H1 (cell line): ENCODE data around the gene PEPD. TPM values are rescaled to one million over a fixed set of nuclear protein-coding genes. Genes with fewer than 3 reads are reported as not detected.

Source experiments
- CTCF ChIA-PET: fragments of 300-600 bp; sonication (Branson Sonifier 250); formaldehyde crosslinking; loops from one replicate; lab custom pipeline; 2021; ENCODE audit not compliant: partially characterized antibody; lab: Charles Lee
- POLR2A ChIA-PET: fragments of 300-600 bp; sonication (Branson Sonifier 250); formaldehyde crosslinking; loops from one replicate; lab custom pipeline; 2021; ENCODE audit warnings: inconsistent platforms; ENCODE audit not compliant: partially characterized antibody; lab: Charles Lee
- DNase-seq, 2 experiments: peaks; one replicate each; pipeline versions ENCODE4 v3.0.0 to v3.0.0-alpha.2; 2010 to 2022; ENCODE audit warnings: low spot score in 2 of 2, low read depth in 1 of 2, mixed read lengths in 1 of 2
- FAIRE-seq: peaks from 2 replicates; lab custom pipeline; 2011; peaks lifted over from hg19 to GRCh38; lab: Jason Lieb, UNC
- H2AFZ ChIP-seq: 2 replicates; pipeline ENCODE4 v1.8.1; 2012; ENCODE audit warnings: low read length, inconsistent platforms
- H2AK5ac ChIP-seq: 2 replicates; pipeline ENCODE4 v1.6.1; 2013; ENCODE audit warnings: low read depth, low read length
- H2BK120ac ChIP-seq: replicated peaks from 2 replicates; pipeline ENCODE3; 2013; ENCODE audit warnings: low read depth, low read length, inconsistent platforms
- H2BK12ac ChIP-seq: 2 replicates; pipeline ENCODE4 v1.6.1; 2013; ENCODE audit warnings: low read depth, low read length
- H2BK15ac ChIP-seq: 2 replicates; pipeline ENCODE4 v1.6.1; 2013; ENCODE audit warnings: low read length
- H2BK20ac ChIP-seq: 2 replicates; pipeline ENCODE4 v1.6.1; 2013; ENCODE audit warnings: low read length
- H2BK5ac ChIP-seq: 2 replicates; pipeline ENCODE4 v1.6.1; 2013; ENCODE audit warnings: low read depth, low read length
- H3K14ac ChIP-seq: 2 replicates; pipeline ENCODE4 v1.6.1; 2013; ENCODE audit warnings: inconsistent platforms; ENCODE audit not compliant: insufficient read length
- H3K18ac ChIP-seq: 2 replicates; pipeline ENCODE4 v1.6.1; 2013; ENCODE audit warnings: low read length; ENCODE audit errors: extremely low read depth
- H3K23ac ChIP-seq: 2 replicates; pipeline ENCODE4 v1.6.1; 2013; ENCODE audit warnings: inconsistent platforms; ENCODE audit not compliant: insufficient read length
- H3K23me2 ChIP-seq: 2 replicates; pipeline ENCODE4 v1.6.1; 2013; ENCODE audit warnings: low read depth, low read length
- H3K27ac ChIP-seq: 2 replicates; pipeline ENCODE4 v1.6.1; 2011; ENCODE audit warnings: low read depth, low read length, inconsistent platforms
- H3K27me3 ChIP-seq, 4 experiments: replicated peaks in 1 of 4; 1 replicate in 1 of 4; 2 replicates in 3 of 4; pipeline versions ENCODE4 v1.6.1 to v1.8.1; 2011 to 2013; ENCODE audit warnings: low read length in 3 of 4, mild to moderate bottlenecking in 3 of 4, inconsistent platforms in 2 of 4, mixed read lengths in 2 of 4, moderate library complexity in 1 of 4; ENCODE audit not compliant: control insufficient read depth in 3 of 4, insufficient read depth in 3 of 4; ENCODE audit errors: extremely low read depth in 1 of 4
- H3K36me3 ChIP-seq, 4 experiments: 2 replicates each; pipeline versions ENCODE4 v1.6.1 to v1.8.1; 2011 to 2013; ENCODE audit warnings: mild to moderate bottlenecking in 4 of 4, low read length in 3 of 4, moderate library complexity in 2 of 4, control low read depth in 1 of 4, inconsistent platforms in 1 of 4; ENCODE audit not compliant: insufficient read depth in 4 of 4, control insufficient read depth in 2 of 4
- H3K4ac ChIP-seq: replicated peaks from 2 replicates; pipeline ENCODE3; 2013; ENCODE audit warnings: low read length, low read depth, mixed read lengths, inconsistent platforms; ENCODE audit not compliant: insufficient read length
- H3K4me1 ChIP-seq, 4 experiments: replicated peaks in 1 of 4; 1 replicate in 1 of 4; 2 replicates in 3 of 4; pipeline versions ENCODE4 v1.6.1 to v1.8.1; 2011 to 2013; ENCODE audit warnings: low read length in 3 of 4, inconsistent platforms in 2 of 4, mixed read lengths in 1 of 4; ENCODE audit not compliant: insufficient read depth in 4 of 4, control insufficient read depth in 3 of 4
- H3K4me2 ChIP-seq, 2 experiments: 2 replicates each; pipeline versions ENCODE4 v1.6.1 to v1.8.1; 2011 to 2013; ENCODE audit warnings: low read depth in 2 of 2, low read length in 2 of 2, control low read depth in 1 of 2, inconsistent platforms in 1 of 2, mild to moderate bottlenecking in 1 of 2; ENCODE audit not compliant: insufficient read depth in 1 of 2
- H3K4me3 ChIP-seq, 4 experiments: fragments of 200-600, 300-600 bp in 1 of 4; sonication (generic), shearing (Covaris generic), sonication (Bioruptor Twin) in 1 of 4; 2 replicates each; pipeline versions ENCODE4 v1.5.1 to v1.8.1; 2011 to 2016; ENCODE audit warnings: low read length in 4 of 4, low read depth in 3 of 4, control low read depth in 2 of 4, inconsistent platforms in 2 of 4, mild to moderate bottlenecking in 2 of 4, mixed read lengths in 1 of 4, moderate library complexity in 1 of 4; ENCODE audit not compliant: insufficient read depth in 2 of 4; ENCODE audit errors: extremely low read depth in 1 of 4
- H3K56ac ChIP-seq: replicated peaks from 2 replicates; pipeline ENCODE3; 2013; ENCODE audit warnings: low read depth, mild to moderate bottlenecking, mixed read lengths, low read length, inconsistent platforms; ENCODE audit not compliant: insufficient read length
- H3K79me1 ChIP-seq: 2 replicates; pipeline ENCODE4 v1.6.1; 2013; ENCODE audit warnings: low read depth, low read length, control low read depth
- H3K79me2 ChIP-seq, 2 experiments: 2 replicates each; pipeline versions ENCODE4 v1.6.1 to v1.8.1; 2012 to 2013; ENCODE audit warnings: low read length in 2 of 2, mild to moderate bottlenecking in 2 of 2, inconsistent platforms in 1 of 2; ENCODE audit not compliant: insufficient read depth in 2 of 2, control insufficient read depth in 1 of 2
- H3K9ac ChIP-seq, 4 experiments: replicated peaks in 1 of 4; 1 replicate in 1 of 4; 2 replicates in 3 of 4; pipeline versions ENCODE4 v1.6.1 to v1.8.1; 2011 to 2013; ENCODE audit warnings: low read depth in 3 of 4, low read length in 3 of 4, control low read depth in 2 of 4, mild to moderate bottlenecking in 2 of 4, moderate library complexity in 2 of 4, inconsistent platforms in 1 of 4; ENCODE audit errors: extremely low read depth in 1 of 4
- H3K9me3 ChIP-seq, 2 experiments: 2 replicates each; pipeline versions ENCODE4 v1.6.1 to v1.8.1; 2012 to 2013; ENCODE audit warnings: mild to moderate bottlenecking in 2 of 2, moderate library complexity in 2 of 2, control low read depth in 1 of 2, inconsistent platforms in 1 of 2, low read depth in 1 of 2, low read length in 1 of 2, mixed read lengths in 1 of 2; ENCODE audit not compliant: insufficient read depth in 2 of 2
- H4K20me1 ChIP-seq, 2 experiments: replicated peaks in 1 of 2; 2 replicates each; pipeline versions ENCODE3 to v1.8.1; 2011 to 2013; ENCODE audit warnings: inconsistent platforms in 2 of 2, low read length in 2 of 2, mild to moderate bottlenecking in 1 of 2; ENCODE audit not compliant: insufficient read depth in 2 of 2, control insufficient read depth in 1 of 2
- H4K5ac ChIP-seq: 2 replicates; pipeline ENCODE4 v1.6.1; 2013; ENCODE audit warnings: low read length, low read depth, mixed read lengths, inconsistent platforms; ENCODE audit not compliant: insufficient read length
- H4K8ac ChIP-seq: 2 replicates; pipeline ENCODE4 v1.8.0; 2013; ENCODE audit warnings: mild to moderate bottlenecking, moderate library complexity, low read length, inconsistent platforms; ENCODE audit not compliant: insufficient read depth; ENCODE audit errors: extremely low read depth
- H4K91ac ChIP-seq: replicated peaks from 2 replicates; pipeline ENCODE3; 2013; ENCODE audit warnings: low read length, mixed read lengths, inconsistent platforms; ENCODE audit not compliant: insufficient read length
- CBX5 ChIP-seq: fragments of 300-800, 300-1000 bp; sonication (generic); IDR thresholded peaks from 2 replicates; pipeline ENCODE4 v1.7.1; 2016; ENCODE audit warnings: antibody characterized with exemption, low read length, low read depth
- EP300 ChIP-seq, 2 experiments: IDR thresholded peaks; 1 replicate in 1 of 2; 2 replicates in 1 of 2; pipeline ENCODE4 v1.6.1; 2011 to 2012; ENCODE audit warnings: low read depth in 2 of 2, low read length in 2 of 2, mild to moderate bottlenecking in 2 of 2, borderline replicate concordance in 1 of 2, inconsistent platforms in 1 of 2, moderate library complexity in 1 of 2
- GABPA ChIP-seq: IDR thresholded peaks from 2 replicates; pipeline ENCODE4 v1.6.1; 2011; ENCODE audit warnings: mild to moderate bottlenecking, low read length, moderate library complexity, borderline replicate concordance; ENCODE audit not compliant: insufficient read depth
- NRF1 ChIP-seq: IDR thresholded peaks from 2 replicates; pipeline ENCODE4 v1.6.1; 2011; ENCODE audit warnings: mild to moderate bottlenecking, low read depth, low read length, improper control_type of control experiment
- PHF8 ChIP-seq: fragments of 200-600 bp; sonication (generic); conservative IDR thresholded peaks from 2 replicates; pipeline ENCODE4 v1.7.1; 2012; ENCODE audit warnings: low read depth, mild to moderate bottlenecking, inconsistent platforms, low read length, moderate library complexity
- TBP ChIP-seq: IDR thresholded peaks from 2 replicates; pipeline ENCODE4 v1.6.1; 2011; ENCODE audit warnings: low read depth, low read length, improper control_type of control experiment
- WGBS, 2 experiments: shearing (Covaris generic) in 1 of 2; methylation state at CpG; one replicate each; pipeline versions ENCODE4 v1.1.6 to v1.1.7; 2013 to 2015; ENCODE audit warnings: low lambda C conversion rate in 2 of 2, mixed read lengths in 2 of 2, inconsistent platforms in 1 of 2, low coverage in 1 of 2, missing lambda C conversion rate in 1 of 2; ENCODE audit not compliant: insufficient replicate concordance in 2 of 2, insufficient coverage in 1 of 2, insufficient read length in 1 of 2; ENCODE audit errors: extremely low coverage in 1 of 2, missing lambda C conversion rate in 1 of 2; 5-methylcytosine and 5-hydroxymethylcytosine counted together
- polyA plus RNA-seq, 7 experiments: library from polyadenylated mRNA; depleted of rRNA in 3 of 7; stranded (reverse) in 5 of 7; unstranded in 2 of 7; fragments of >200 nt in 5 of 7; fragments of 200-250 nt in 2 of 7; gene quantifications; 1 replicate in 5 of 7; 2 replicates in 1 of 7; 4 replicates in 1 of 7; pipeline versions ENCODE4 v1.2.1 to v1.2.3, GENCODE V29; 2011 to 2013; ENCODE audit warnings: missing spikeins in 2 of 7, mixed read lengths in 2 of 7
- total RNA-seq: library from RNA; stranded (reverse); fragmentation: NEBNext Ultra II Directional; extraction: Animal tissue kit (Norgen Biotek cat#: 25700); gene quantifications from 2 replicates; pipeline ENCODE4 v1.2.1, GENCODE V29; 2021

The PEPD gene
- total and polyA plus RNA-seq, 2 of the 8 experiments (the other 6 are each of a cell fraction or from before 2014, with no cell fraction given) = 84.1 to 178 TPM

GRCh38 chr19:33437821-33438671 is 83.5 kb downstream of the PEPD start:
- H3K23me2 ChIP-seq = no peaks in the 10 kb centered on the region
- H3K79me2 ChIP-seq = no peaks in the 10 kb centered on the region
- DNase-seq = no peak
- H2AFZ ChIP-seq = no peak overlapping the region
- no peak overlapping the region for H3K27ac ChIP-seq
- H2BK12ac ChIP-seq = no peak overlapping the region
- H3K56ac ChIP-seq = no peak overlapping the region
- H3K4me2 ChIP-seq = no peak overlapping the region
- H4K8ac ChIP-seq = no peak overlapping the region
- H4K20me1 ChIP-seq = peaks cover 0 to 5% of the 10 kb centered on the region in 2 experiments
- no peaks in the 10 kb centered on the region for H3K9me3 ChIP-seq
- no peak overlapping the region for H3K23ac ChIP-seq
- no peak for TF ChIP-seq GABPA
- TF ChIP-seq TBP = no peak
- TF ChIP-seq PHF8 = no peak
- TF ChIP-seq NRF1 = no peak
- TF ChIP-seq CBX5 = no peak
- no peak for TF ChIP-seq EP300 (IDR thresholded peaks at IDR 0.05; ENCODE audit: borderline replicate concordance in 1 of 2, low read depth in 2 of 2, low read length in 2 of 2)
- no peak for FAIRE-seq
- H4K91ac ChIP-seq = no peak overlapping the region
- no peak overlapping the region for H2BK15ac ChIP-seq
- ChIA-PET POLR2A (no interaction called here), CTCF (interaction anchor here (0.8 to 1.6 kb wide), 3 partner anchors 14 to 161 kb away, joined by 3 to 6 read pairs (median 4); no protein-coding TSS in a partner anchor)
- H3K14ac ChIP-seq = no peak overlapping the region
- no peaks in the 10 kb centered on the region for H3K27me3 ChIP-seq
- H3K4me1 ChIP-seq = peaks cover 0 to 4% (median 2%) of the 10 kb centered on the region in 4 experiments; a peak in 2 of 7 replicates
- no peaks in the 10 kb centered on the region for H3K79me1 ChIP-seq
- no peak overlapping the region for H4K5ac ChIP-seq
- H2AK5ac ChIP-seq = no peak overlapping the region
- WGBS, 2 experiments = 83% methylated on average over 11 of the region's 11 CpGs; no CpG with 5 or more reads in 1 of the 2 experiments
- H2BK5ac ChIP-seq = no peak overlapping the region
- no peak overlapping the region for H3K9ac ChIP-seq
- H2BK120ac ChIP-seq = no peak overlapping the region
- no peak overlapping the region for H2BK20ac ChIP-seq
- no peak overlapping the region for H3K18ac ChIP-seq
- no peaks in the 10 kb centered on the region for H3K36me3 ChIP-seq
- no peak overlapping the region for H3K4ac ChIP-seq
- no peak overlapping the region for H3K4me3 ChIP-seq
